Left ventricle myocardium inferior (tissue), 1 donor: ENCODE data around the gene RAPGEF2. TPM values are rescaled to one million over a fixed set of nuclear protein-coding genes. Genes with fewer than 3 reads are reported as not detected.

Experiments
- DNase-seq: peaks from one replicate; pipeline ENCODE4 v3.0.0-alpha.2; 2020
- H3K27ac ChIP-seq: fragments of 200-600 bp; replicated peaks from 2 replicates; pipeline ENCODE4 v1.8.0; 2021
- H3K27me3 ChIP-seq: fragments of 200-600 bp; 2 replicates; pipeline ENCODE4 v1.8.0; 2021; ENCODE audit warnings: low read depth
- H3K36me3 ChIP-seq: fragments of 200-600 bp; 2 replicates; pipeline ENCODE4 v1.8.0; 2021
- H3K4me1 ChIP-seq: fragments of 200-600 bp; 2 replicates; pipeline ENCODE4 v1.8.0; 2021
- H3K4me3 ChIP-seq: fragments of 200-600 bp; 2 replicates; pipeline ENCODE4 v1.8.0; 2021; ENCODE audit warnings: mild to moderate bottlenecking, moderate library complexity
- H3K9me3 ChIP-seq: fragments of 200-600 bp; replicated peaks from 2 replicates; pipeline ENCODE4 v1.8.0; 2021
- CTCF ChIP-seq: fragments of 200-600 bp; IDR thresholded peaks from 2 replicates; pipeline ENCODE4 v1.8.0; 2021; ENCODE audit warnings: antibody characterized with exemption, mild to moderate bottlenecking, borderline replicate concordance
- intact Hi-C: fragments of 100-400 bp; cut with micrococcal nuclease; formaldehyde crosslinking; loops from one replicate; pipeline ENCODE4 v1.11.0; 2022
- total RNA-seq: library from RNA; stranded (reverse); fragmentation: NEBNext Ultra II Directional; extraction: Animal tissue kit (Norgen Biotek cat#: 25700); gene quantifications from one replicate; pipeline ENCODE4 v1.2.1, GENCODE V29; 2021
- donor health status: DM: no; HTN: yes; CAD: no; lungs with severe emphysema.

RAPGEF2 gene
- total RNA-seq, 1 donor from 2014 or later, result 51.5 TPM

- Histone ChIP-seq H3K4me3 (no peak overlapping the region), H3K4me1 (peaks cover 9% of the 10 kb centered on the region), H3K36me3 (no peaks in the 10 kb centered on the region), H3K9me3 (peaks cover 16% of the 10 kb centered on the region), H3K27ac (no peak overlapping the region), H3K27me3 (no peaks in the 10 kb centered on the region)
- no peak for DNase-seq
- TF ChIP-seq CTCF, result no peak
- intact Hi-C loops, result no loop called here
Observed at GRCh38 chr4:159389756-159390155, 286.9 kb downstream of the RAPGEF2 start.

- Histone ChIP-seq H3K9me3 (peaks cover 16% of the 10 kb centered on the region), H3K27me3 (no peaks in the 10 kb centered on the region), H3K4me1 (peaks cover 10% of the 10 kb centered on the region), H3K4me3 (no peak overlapping the region), H3K36me3 (no peaks in the 10 kb centered on the region), H3K27ac (no peak overlapping the region)
- intact Hi-C loops, result no loop called here
- no peak for TF ChIP-seq CTCF
- DNase-seq, result no peak
Observed at GRCh38 chr4:159390648-159391047, 287.8 kb downstream of the RAPGEF2 start.

GRCh38 chr4:159395693-159396092 is 292.8 kb downstream of the RAPGEF2 start:
- Histone ChIP-seq H3K9me3 (no peaks in the 10 kb centered on the region), H3K27me3 (no peaks in the 10 kb centered on the region), H3K4me1 (peaks cover 48% of the 10 kb centered on the region), H3K36me3 (no peaks in the 10 kb centered on the region), H3K4me3 (no peak overlapping the region), H3K27ac (peak overlapping the region; percentile 78)
- no peak for TF ChIP-seq CTCF
- DNase-seq, result no peak
- intact Hi-C loops, result no loop called here

- Histone ChIP-seq H3K36me3 (no peaks in the 10 kb centered on the region), H3K27me3 (no peaks in the 10 kb centered on the region), H3K9me3 (no peaks in the 10 kb centered on the region), H3K27ac (peak overlapping the region; percentile 78), H3K4me3 (no peak overlapping the region), H3K4me1 (peaks cover 53% of the 10 kb centered on the region)
- no peak for DNase-seq
- TF ChIP-seq CTCF, result no peak
- intact Hi-C loops, result no loop called here
Observed at GRCh38 chr4:159396151-159396550, 293.3 kb downstream of the RAPGEF2 start.

- H3K4me1 ChIP-seq, result peaks cover 65% of the 10 kb centered on the region
- no peaks in the 10 kb centered on the region for H3K9me3 ChIP-seq
- intact Hi-C loops, result no loop called here
- H3K36me3 ChIP-seq, result no peaks in the 10 kb centered on the region
- peak; percentile 45 for TF ChIP-seq CTCF
- no peaks in the 10 kb centered on the region for H3K27me3 ChIP-seq
- DNase-seq, result no peak
- H3K27ac ChIP-seq, result peak overlapping the region; percentile 78
- no peak overlapping the region for H3K4me3 ChIP-seq
Observed at GRCh38 chr4:159398236-159398638, 295.4 kb downstream of the RAPGEF2 start.
